HEK293T (cell line): ENCODE results near the gene HS1BP3.

ENCODE experiments used
- CTCF ChIA-PET: fragments of 350-600 bp; formaldehyde crosslinking; extraction: SDS; loops from one replicate; lab custom pipeline; 2021; ENCODE audit warnings: antibody characterized with exemption, inconsistent platforms; lab: Yijun Ruan, JAX
- POLR2A ChIA-PET: fragments of 350-600 bp; formaldehyde crosslinking; extraction: SDS; loops from one replicate; lab custom pipeline; 2020; ENCODE audit warnings: antibody characterized with exemption, inconsistent platforms; lab: Yijun Ruan, JAX
- DNase-seq: peaks from one replicate; pipeline ENCODE4 v3.0.0; 2012; ENCODE audit warnings: mixed read lengths; ENCODE audit errors: extremely low spot score
- ARNT ChIP-seq: fragments of 450-650 bp; IDR thresholded peaks from 2 replicates; pipeline ENCODE4 v1.6.1; 2017; ENCODE audit warnings: mild to moderate bottlenecking
- BHLHE40 ChIP-seq: fragments of 450-650 bp; IDR thresholded peaks from 2 replicates; pipeline ENCODE4 v1.6.1; 2016; ENCODE audit warnings: mild to moderate bottlenecking, moderate library complexity, borderline replicate concordance
- CTBP1 ChIP-seq: fragments of 450-650 bp; IDR thresholded peaks from 2 replicates; pipeline ENCODE4 v1.6.1; 2016; ENCODE audit warnings: borderline replicate concordance
- ELF4 ChIP-seq: fragments of 450-650 bp; IDR thresholded peaks from 2 replicates; pipeline ENCODE4 v1.6.1; 2017; ENCODE audit warnings: antibody characterized with exemption
- FOXA1 ChIP-seq: fragments of 450-650 bp; IDR thresholded peaks from 2 replicates; pipeline ENCODE4 v1.6.1; 2016; ENCODE audit warnings: mild to moderate bottlenecking
- FOXK2 ChIP-seq: fragments of 450-650 bp; IDR thresholded peaks from 2 replicates; pipeline ENCODE4 v1.6.1; 2016; ENCODE audit warnings: mild to moderate bottlenecking
- FOXM1 ChIP-seq: fragments of 450-650 bp; IDR thresholded peaks from 2 replicates; pipeline ENCODE4 v1.6.1; 2017; ENCODE audit warnings: mild to moderate bottlenecking, borderline replicate concordance
- HDGF ChIP-seq: fragments of 450-650 bp; IDR thresholded peaks from 2 replicates; pipeline ENCODE4 v1.6.1; 2017; ENCODE audit warnings: antibody characterized with exemption, borderline replicate concordance
- L3MBTL2 ChIP-seq: fragments of 450-650 bp; conservative IDR thresholded peaks from 2 replicates; pipeline ENCODE4 v1.6.1; 2016; ENCODE audit warnings: mild to moderate bottlenecking
- LEF1 ChIP-seq: fragments of 450-650 bp; IDR thresholded peaks from 2 replicates; pipeline ENCODE4 v1.6.1; 2017; ENCODE audit warnings: mild to moderate bottlenecking, borderline replicate concordance
- NFRKB ChIP-seq: fragments of 450-650 bp; IDR thresholded peaks from 2 replicates; pipeline ENCODE4 v1.6.1; 2016; ENCODE audit warnings: mild to moderate bottlenecking, moderate library complexity
- SP1 ChIP-seq: fragments of 450-650 bp; IDR thresholded peaks from 2 replicates; pipeline ENCODE4 v1.6.1; 2017
- SUZ12 ChIP-seq: fragments of 450-650 bp; IDR thresholded peaks from 2 replicates; pipeline ENCODE4 v1.6.1; 2016; ENCODE audit warnings: mild to moderate bottlenecking
- TARDBP ChIP-seq: fragments of 450-650 bp; IDR thresholded peaks from 2 replicates; pipeline ENCODE4 v1.6.1; 2016
- ZNF384 ChIP-seq: fragments of 450-650 bp; IDR thresholded peaks from 2 replicates; pipeline ENCODE4 v1.6.1; 2016
- TF ChIP-seq, protein P1 (sequence below): fragments of 450-650 bp; IDR thresholded peaks from 2 replicates; pipeline ENCODE4 v1.6.1; 2016

HS1BP3 gene

DNA sequence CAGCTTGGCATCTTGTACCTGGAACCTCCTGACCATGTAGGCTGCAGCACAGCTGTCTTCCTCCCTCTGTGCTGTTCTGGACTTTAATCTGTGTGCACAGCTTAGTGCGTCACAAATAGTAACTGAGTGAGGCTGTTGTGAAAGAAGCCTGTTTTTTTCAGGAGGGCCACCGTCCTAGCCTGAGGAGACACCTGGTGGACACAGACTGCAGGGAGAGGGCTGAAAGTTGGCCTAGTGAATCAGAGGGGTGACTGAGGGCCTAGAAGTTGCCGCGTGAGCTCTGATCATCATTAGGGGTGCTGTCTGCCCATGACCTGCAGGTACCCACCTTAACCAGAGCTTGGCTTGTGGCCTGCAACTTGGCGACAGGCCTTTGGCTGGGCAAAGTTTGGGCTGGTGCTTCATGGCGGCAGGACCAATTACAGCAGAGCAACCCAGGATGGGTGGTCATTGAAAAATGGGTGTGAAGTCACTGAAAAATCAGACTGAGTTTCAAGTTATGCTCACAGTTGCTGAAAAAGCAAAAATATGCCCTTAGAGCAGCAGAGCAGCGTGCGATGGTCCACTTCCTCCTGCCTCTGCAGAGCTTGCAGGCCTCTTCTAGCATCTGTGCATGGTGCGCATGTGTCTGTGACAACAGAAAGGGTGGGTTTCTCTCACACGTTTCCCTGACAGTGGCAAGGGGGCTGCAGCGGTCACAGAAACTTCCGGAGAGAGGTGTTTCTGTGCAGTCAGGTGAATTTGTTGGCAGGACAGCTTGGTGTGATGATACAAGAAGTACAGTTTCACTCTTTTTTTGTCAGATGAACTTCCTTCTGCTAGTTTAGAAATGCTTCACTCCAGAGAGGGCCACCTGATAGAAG is 25.7 kb upstream of the HS1BP3 start:
- ChIA-PET POLR2A (interaction anchor here (1.2 kb wide), 1 partner anchor 26 kb away, joined by 4 read pairs; the partner anchor contains the start of gene HS1BP3), CTCF (interaction anchor here (1.4 to 3.6 kb wide), 4 partner anchors 10 to 25 kb away, joined by 5 to 17 read pairs (median 10); partner anchors contain the start of genes GDF7 and HS1BP3)
- no peak for DNase-seq
- TF ChIP-seq ELF4, result no peak
- no peak for TF ChIP-seq FOXM1

DNA sequence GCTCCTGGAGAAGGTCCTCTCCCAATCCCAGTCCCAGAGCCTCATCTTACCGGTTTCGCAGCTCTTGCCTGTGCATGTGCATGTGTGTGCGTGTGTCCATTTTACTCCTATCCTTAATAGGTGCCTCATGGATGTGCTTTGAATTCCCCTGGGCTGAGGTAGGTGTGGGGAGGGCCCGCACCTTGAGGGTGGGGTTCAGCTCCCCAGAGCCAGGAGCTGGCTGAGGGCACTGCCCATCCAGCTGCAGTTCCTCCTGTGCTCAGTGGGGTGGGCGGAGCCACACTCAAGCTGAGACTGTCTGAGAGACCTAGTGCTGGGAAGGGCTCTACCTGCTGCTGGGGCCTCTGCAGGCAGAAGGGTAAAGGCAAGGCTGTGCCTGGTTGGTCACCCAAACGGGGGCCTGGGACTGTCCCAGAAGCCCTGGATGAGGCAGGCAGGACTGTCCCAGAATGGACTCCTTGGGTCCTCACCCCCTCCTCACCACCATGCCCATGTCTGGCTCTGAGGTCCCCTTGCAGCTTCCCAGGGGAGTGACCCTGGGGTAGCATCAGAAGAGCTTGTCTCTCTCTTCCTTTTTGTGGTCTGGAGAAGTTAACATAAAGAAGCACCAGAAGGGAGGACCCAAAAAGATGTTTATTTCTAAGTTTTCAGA is 24.9 kb upstream of the HS1BP3 start:
- ChIA-PET POLR2A (interaction anchor here (1.2 kb wide), 1 partner anchor 25 kb away, joined by 4 read pairs; the partner anchor contains the start of gene HS1BP3), CTCF (interaction anchor here (0.8 to 3.6 kb wide), 4 partner anchors 9 to 287 kb away, joined by 5 to 17 read pairs (median 10); partner anchors contain the start of genes GDF7 and HS1BP3)
- no peak for TF ChIP-seq L3MBTL2
- no peak for TF ChIP-seq SP1
- TF ChIP-seq HDGF, result no peak
- TF ChIP-seq BHLHE40, result no peak
- no peak for TF ChIP-seq LEF1
- no peak for TF ChIP-seq ELF4
- TF ChIP-seq FOXK2, result no peak
- no peak for TF ChIP-seq NFRKB
- no peak for TF ChIP-seq TARDBP
- TF ChIP-seq CTBP1, result no peak
- TF ChIP-seq SUZ12, result no peak
- TF ChIP-seq FOXA1, result no peak
- no peak for DNase-seq

DNA sequence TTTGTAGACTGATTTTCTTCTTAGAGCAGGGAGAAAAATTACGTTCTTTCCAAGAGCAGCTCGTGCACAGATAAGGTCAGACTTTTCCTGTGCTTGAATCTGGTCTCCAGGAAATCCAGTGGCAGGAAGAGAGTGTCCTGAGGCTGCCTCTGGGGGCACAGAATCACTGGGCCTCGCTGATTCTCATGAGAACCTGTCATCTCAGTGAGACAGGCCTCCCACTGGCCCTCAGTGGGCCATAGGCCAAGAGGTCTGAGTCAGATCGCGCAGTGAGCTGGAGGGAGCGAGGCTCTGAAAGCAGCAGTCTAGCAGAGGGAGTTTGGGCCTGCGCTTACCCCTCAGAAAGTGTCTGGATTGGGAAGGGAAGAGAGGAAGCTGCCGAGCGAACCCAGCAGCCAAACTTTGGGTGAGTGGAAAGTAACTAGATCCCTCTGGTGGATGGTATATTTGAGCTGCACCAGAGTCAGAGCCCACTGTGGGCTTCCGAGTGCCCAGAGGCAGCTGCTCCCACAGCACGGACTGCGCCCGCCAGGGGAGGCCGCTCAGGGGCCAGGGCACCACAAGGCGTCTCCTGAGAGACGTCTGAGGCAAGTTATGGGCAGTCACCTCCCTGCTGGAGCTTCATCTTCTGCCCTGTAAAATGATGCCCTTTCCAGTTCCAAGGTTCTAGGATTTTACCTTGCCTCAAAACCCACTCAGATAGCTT is 24.2 kb upstream of the HS1BP3 start:
- no peak for DNase-seq
- POLR2A ChIA-PET, result interaction anchor here (1.2 to 1.8 kb wide), 2 partner anchors 17 to 24 kb away, joined by 3 to 4 read pairs; partner anchors contain the start of gene HS1BP3
- TF ChIP-seq CTBP1 (no peak), HDGF (no peak), BHLHE40 (no peak), ARNT (no peak), ZNF384 (no peak), TARDBP (no peak), FOXK2 (no peak), FOXM1 (no peak), FOXA1 (no peak), ELF4 (no peak), SUZ12 (no peak), LEF1 (no peak), NFRKB (no peak), SP1 (no peak), L3MBTL2 (no peak)
- TF ChIP-seq, protein P1, sequence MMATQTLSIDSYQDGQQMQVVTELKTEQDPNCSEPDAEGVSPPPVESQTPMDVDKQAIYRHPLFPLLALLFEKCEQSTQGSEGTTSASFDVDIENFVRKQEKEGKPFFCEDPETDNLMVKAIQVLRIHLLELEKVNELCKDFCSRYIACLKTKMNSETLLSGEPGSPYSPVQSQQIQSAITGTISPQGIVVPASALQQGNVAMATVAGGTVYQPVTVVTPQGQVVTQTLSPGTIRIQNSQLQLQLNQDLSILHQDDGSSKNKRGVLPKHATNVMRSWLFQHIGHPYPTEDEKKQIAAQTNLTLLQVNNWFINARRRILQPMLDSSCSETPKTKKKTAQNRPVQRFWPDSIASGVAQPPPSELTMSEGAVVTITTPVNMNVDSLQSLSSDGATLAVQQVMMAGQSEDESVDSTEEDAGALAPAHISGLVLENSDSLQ, result no peak
- CTCF ChIA-PET, result interaction anchor here (0.8 to 3.6 kb wide), 3 partner anchors 8 to 288 kb away, joined by 5 to 17 read pairs (median 14); partner anchors contain the start of gene GDF7

DNA sequence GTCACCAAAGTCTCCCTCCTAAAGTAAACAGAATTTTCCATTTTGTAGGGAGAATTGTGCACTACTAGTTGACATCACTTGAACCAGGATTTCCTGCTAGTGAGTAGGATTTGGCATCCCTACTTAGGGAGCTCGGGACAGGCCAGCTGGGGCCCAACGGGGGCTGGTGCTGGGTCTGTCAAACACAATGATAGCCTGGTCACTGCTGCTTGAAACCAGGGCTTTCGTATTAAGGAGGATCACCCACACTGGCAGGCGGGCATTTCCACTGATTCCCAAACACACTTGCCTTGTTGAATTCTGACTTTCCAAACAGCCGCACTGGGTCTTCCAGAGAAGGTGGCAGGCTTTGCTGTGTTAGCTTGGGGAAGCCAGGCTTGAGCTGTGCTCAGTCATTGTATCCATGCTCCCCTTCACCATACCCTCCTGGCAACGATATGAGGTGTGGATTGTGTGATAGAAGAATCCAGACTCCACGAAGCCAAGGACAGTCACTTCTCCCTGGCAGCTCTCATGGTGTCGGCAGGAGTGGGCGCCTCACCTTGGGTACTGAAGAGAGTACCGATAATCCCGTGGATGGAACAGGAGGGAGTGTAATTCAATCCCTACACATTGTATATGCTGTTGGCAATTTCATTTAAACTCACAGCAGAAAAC is 23.5 kb upstream of the HS1BP3 start:
- ChIA-PET POLR2A (interaction anchor here (1.8 kb wide), 1 partner anchor 18 kb away, joined by 3 read pairs; no protein-coding TSS in a partner anchor), CTCF (no interaction called here)
- DNase-seq, result no peak
- TF ChIP-seq ARNT (no peak), ZNF384 (no peak), SUZ12 (no peak), ELF4 (no peak), LEF1 (no peak), HDGF (no peak), FOXK2 (no peak), SP1 (no peak), CTBP1 (no peak), FOXM1 (no peak)
- TF ChIP-seq, protein P1, result no peak

DNA sequence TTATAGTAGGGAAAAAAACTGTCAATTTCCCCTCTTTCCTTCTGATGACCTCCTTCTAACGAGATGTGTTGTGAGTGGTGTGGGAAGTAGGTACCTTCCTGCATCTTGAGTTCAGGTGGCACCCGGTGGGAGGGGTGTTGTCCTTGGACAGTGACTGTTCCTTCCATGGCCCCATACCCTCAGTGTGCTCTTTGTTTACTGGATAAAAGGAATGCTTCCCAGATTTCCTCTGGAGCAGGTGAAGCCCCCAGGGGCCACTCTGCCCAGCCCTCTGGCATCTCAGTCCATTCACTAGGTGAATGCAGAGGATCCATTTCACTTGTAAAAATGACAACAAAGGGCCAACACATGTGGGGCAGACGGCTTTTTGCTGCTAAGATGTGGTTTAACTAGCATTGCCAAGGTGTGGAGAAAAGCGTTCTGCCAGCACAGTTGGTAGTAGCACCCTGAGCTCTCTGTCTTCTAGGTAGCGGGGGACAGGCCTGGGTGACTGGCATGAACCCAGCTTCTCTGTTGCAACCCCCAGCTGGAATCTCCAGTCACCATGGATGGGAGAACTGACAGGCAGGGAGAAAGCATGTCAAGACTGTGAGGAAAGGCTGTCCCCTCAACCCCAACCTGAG is 22.9 kb upstream of the HS1BP3 start:
- CTCF ChIA-PET, result interaction anchor here (0.6 to 0.7 kb wide), 2 partner anchors 12 to 449 kb away, joined by 3 to 4 read pairs; no protein-coding TSS in a partner anchor
- TF ChIP-seq BHLHE40 (no peak), FOXM1 (no peak), SUZ12 (no peak), FOXA1 (no peak), CTBP1 (no peak), FOXK2 (no peak), LEF1 (no peak), TARDBP (no peak), NFRKB (no peak), ELF4 (no peak), HDGF (no peak), SP1 (no peak), L3MBTL2 (no peak), ZNF384 (no peak), ARNT (no peak)
- TF ChIP-seq, protein P1, result no peak
- DNase-seq, result no peak
- POLR2A ChIA-PET, result interaction anchor here (1.8 kb wide), 1 partner anchor 18 kb away, joined by 3 read pairs; no protein-coding TSS in a partner anchor
